ENCODE results near the gene DECR2.

- TF ChIP-seq CTCF (IDR thresholded peaks at IDR 0.05) (no peak), EP300 (IDR thresholded peaks at IDR 0.05) (no peak), POLR2A (IDR thresholded peaks at IDR 0.05) (no peak), POLR2AphosphoS5 (IDR thresholded peaks at IDR 0.05) (no peak)
Measured at GRCh38 chr16:372302-372983, 29.2 kb upstream of the DECR2 start.

All from sigmoid colon (tissue), 4 donors.